HEK293 (cell line): Measurements from ENCODE around the gene BBX.

Source experiments
- CTCF ChIP-seq: fragments of 450-650 bp; formaldehyde crosslinking; IDR thresholded peaks from 2 replicates; pipeline ENCODE4 v1.5.1; 2016; ENCODE audit warnings: missing biosample characterization, missing genetic modification characterization
- ELK4 ChIP-seq: IDR thresholded peaks from 2 replicates; pipeline ENCODE4 v1.6.1; 2011; ENCODE audit warnings: mild to moderate bottlenecking, low read depth, low read length, borderline replicate concordance
- PATZ1 ChIP-seq: fragments of 450-650 bp; formaldehyde crosslinking; IDR thresholded peaks from 2 replicates; pipeline ENCODE4 v1.5.1; 2016; ENCODE audit warnings: missing biosample characterization, missing genetic modification characterization
- PBX3 ChIP-seq: sonication (generic); formaldehyde crosslinking; IDR thresholded peaks from 2 replicates; pipeline ENCODE4 v1.8.1; 2022; ENCODE audit warnings: mild to moderate bottlenecking, moderate library complexity, missing genetic modification reagents
- REPIN1 ChIP-seq: fragments of 450-650 bp; formaldehyde crosslinking; IDR thresholded peaks from 2 replicates; pipeline ENCODE4 v1.5.1; 2017; ENCODE audit warnings: missing biosample characterization, missing genetic modification characterization, low read depth
- REST ChIP-seq: fragments of 450-650 bp; formaldehyde crosslinking; IDR thresholded peaks from 2 replicates; pipeline ENCODE4 v1.5.1; 2016; ENCODE audit warnings: missing biosample characterization, missing genetic modification characterization
- ZNF707 ChIP-seq: fragments of 450-650 bp; formaldehyde crosslinking; IDR thresholded peaks from 2 replicates; pipeline ENCODE4 v1.5.1; 2016; ENCODE audit warnings: missing biosample characterization, missing genetic modification characterization

GRCh38 chr3:107488942-107489341 is 33.8 kb upstream of the BBX start:
- no peak for TF ChIP-seq PATZ1 (tag by site-specific recombination)
- TF ChIP-seq ELK4 = no peak
- TF ChIP-seq PBX3 (CRISPR knock-in tag) = no peak
- no peak for TF ChIP-seq REST
- TF ChIP-seq CTCF (tag by site-specific recombination) = no peak
- TF ChIP-seq ZNF707 (tag by site-specific recombination) = no peak
- no peak for TF ChIP-seq REPIN1
